GM12872 (cell line): ENCODE results near the gene C11orf42.

ENCODE experiments used
- TF ChIP-seq, protein P1 (sequence below): IDR thresholded peaks from 3 replicates; pipeline ENCODE4 v1.5.1; 2011; ENCODE audit warnings: low read depth, mild to moderate bottlenecking, low read length, moderate library complexity; ENCODE audit not compliant: insufficient read depth

The C11orf42 gene

DNA sequence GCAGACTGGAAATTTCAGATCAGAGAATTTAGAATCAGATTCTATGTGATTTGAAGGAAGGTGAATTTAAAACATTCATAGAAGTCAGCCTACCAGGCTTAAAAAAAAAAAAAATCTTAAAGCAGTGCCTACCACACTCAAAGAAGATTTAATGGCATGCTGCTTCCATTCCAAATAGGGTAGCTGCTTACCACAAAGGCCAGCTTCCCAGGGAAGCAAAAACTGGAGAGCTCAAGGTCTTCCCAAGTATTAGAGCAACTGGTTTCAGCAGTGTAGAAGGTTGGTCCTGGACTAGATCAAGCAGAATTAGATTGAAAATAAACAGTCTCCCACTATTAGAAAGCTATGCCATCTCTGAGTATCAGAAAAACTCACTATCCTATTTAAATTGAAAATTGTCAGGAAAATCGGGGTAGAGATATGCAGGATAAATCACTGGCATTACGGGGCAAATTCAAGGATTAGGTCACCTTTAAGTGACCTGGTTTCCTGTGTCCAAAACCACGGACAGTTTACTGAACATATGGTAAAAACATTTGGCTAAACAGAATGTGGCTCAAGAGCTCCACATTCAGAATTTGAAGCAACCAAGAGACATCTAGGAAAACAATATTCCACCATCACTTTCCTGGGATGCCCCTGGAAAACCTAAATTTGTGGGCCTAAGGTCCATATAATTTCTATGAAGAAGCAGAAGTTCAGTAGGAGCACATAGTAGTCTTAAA lies 1.3 kb downstream of the C11orf42 start:
- TF ChIP-seq, protein P1, sequence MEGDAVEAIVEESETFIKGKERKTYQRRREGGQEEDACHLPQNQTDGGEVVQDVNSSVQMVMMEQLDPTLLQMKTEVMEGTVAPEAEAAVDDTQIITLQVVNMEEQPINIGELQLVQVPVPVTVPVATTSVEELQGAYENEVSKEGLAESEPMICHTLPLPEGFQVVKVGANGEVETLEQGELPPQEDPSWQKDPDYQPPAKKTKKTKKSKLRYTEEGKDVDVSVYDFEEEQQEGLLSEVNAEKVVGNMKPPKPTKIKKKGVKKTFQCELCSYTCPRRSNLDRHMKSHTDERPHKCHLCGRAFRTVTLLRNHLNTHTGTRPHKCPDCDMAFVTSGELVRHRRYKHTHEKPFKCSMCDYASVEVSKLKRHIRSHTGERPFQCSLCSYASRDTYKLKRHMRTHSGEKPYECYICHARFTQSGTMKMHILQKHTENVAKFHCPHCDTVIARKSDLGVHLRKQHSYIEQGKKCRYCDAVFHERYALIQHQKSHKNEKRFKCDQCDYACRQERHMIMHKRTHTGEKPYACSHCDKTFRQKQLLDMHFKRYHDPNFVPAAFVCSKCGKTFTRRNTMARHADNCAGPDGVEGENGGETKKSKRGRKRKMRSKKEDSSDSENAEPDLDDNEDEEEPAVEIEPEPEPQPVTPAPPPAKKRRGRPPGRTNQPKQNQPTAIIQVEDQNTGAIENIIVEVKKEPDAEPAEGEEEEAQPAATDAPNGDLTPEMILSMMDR: no peak

- TF ChIP-seq, protein P1: no peak
Observed at GRCh38 chr11:6209801-6210200, 4.4 kb downstream of the C11orf42 start.

DNA sequence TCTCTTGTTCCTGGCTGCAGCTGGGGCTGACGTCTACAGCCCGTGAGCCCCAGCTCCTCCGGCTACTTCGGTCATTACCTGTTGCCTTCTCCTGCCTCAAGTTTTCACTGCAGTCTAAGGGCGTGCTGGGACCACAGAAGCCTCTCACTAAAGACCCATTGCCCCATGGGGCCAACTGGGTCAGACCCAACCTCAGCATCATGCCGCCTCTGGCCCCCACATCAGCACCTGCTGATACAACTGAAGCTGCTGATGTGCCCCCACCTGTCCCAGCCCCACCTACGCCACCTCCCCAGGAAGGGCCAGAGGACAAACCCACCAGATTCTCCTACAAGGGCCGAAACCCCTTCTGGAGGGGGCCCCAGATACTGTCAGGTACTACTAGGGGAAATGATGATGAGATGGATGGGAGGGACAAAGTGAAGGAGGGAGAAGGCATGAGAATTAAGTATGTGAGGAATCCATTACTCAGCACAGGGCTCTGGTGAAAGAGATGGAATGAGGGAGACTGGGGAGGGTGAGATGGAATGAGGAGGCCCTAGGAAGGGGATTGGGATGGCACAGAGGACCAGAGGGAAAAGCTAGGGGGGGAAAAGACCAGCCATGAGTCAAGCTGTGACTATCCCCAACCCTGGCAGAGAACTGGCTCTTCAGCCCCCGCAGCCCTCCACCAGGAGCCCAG lies 5.1 kb downstream of the C11orf42 start:
- TF ChIP-seq, protein P1: no peak

GRCh38 chr11:6214530-6214929 lies 9.2 kb downstream of the C11orf42 start:
- TF ChIP-seq, protein P1: no peak

- TF ChIP-seq, protein P1: no peak
Observed at GRCh38 chr11:6216501-6216900, 11.1 kb downstream of the C11orf42 start.

GRCh38 chr11:6217722-6218121 lies 12.4 kb downstream of the C11orf42 start:
- TF ChIP-seq, protein P1: no peak

DNA sequence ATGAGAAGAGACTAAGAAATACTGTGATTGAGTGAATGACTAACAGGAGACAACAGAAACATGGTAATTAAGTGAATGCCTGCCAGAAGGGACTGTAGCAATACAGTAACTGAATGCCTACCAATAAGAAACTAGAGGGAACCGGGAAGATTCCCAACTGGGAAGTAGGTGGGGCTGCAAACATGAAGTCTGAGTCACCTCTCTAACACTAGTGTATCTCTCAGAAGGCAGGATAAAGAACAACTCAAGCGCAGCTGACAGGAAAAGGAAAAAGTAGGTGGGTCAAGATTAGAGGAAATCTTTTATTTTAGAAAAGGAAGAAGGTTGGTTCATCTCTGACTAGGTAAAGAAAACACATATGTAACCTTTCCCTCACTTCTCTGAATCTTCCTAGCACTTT lies 14.0 kb downstream of the C11orf42 start:
- TF ChIP-seq, protein P1: no peak
